Spleen (tissue), 7 donors: ENCODE results near the gene HEATR9.

Experiments
- POLR2A ChIP-seq, 3 donors: fragments of 450-650 bp; IDR thresholded peaks; one replicate each; pipeline ENCODE4 v1.5.1; 2017; ENCODE audit warnings: antibody characterized with exemption in 3 of 3, mild to moderate bottlenecking in 1 of 3
- POLR2AphosphoS5 ChIP-seq, 3 donors: sonication (generic); formaldehyde crosslinking; IDR thresholded peaks; one replicate each; pipeline ENCODE4 v1.5.1; 2017; ENCODE audit warnings: antibody characterized with exemption in 3 of 3
- TF ChIP-seq, protein P1 (sequence below), 11 experiments: fragments of 200-600 bp in 7 of 11; fragments of 450-650 bp in 4 of 11; sonication (generic) in 4 of 11; IDR thresholded peaks in 8 of 11; conservative IDR thresholded peaks in 3 of 11; 1 replicate in 7 of 11; 2 replicates in 4 of 11; pipeline versions ENCODE4 v1.4.0 to v1.8.0; 2016 to 2021; ENCODE audit warnings: antibody characterized with exemption in 11 of 11, inconsistent platforms in 4 of 11, mild to moderate bottlenecking in 1 of 11
- donor health status: DM: no; HTN: no; CAD: no; lungs with moderate emphysema.
- donor health status: DM: no; HTN: no; CAD: no.
- donor health status: DM: no; HTN: no; CAD: no.

DNA sequence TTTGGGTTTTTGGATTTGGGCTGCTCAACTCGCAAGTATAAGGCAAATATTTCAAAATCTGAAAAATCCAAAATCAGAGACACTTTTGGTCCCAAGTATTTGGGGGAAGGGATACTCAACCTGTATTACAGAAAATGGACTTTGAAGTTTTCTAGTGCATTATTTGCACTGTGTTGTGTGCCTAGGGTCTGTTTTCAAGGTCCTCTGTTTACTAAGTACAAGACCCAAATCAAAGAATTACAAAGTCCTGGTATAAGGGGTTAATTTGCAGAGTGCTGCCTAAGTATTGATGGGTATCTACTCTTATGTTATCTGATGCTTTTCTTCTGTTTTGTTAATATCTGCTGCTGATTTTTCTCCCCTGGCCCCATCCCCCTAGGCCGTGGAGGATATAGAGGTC is 25.0 kb downstream of the HEATR9 start:
- TF ChIP-seq, protein P1, sequence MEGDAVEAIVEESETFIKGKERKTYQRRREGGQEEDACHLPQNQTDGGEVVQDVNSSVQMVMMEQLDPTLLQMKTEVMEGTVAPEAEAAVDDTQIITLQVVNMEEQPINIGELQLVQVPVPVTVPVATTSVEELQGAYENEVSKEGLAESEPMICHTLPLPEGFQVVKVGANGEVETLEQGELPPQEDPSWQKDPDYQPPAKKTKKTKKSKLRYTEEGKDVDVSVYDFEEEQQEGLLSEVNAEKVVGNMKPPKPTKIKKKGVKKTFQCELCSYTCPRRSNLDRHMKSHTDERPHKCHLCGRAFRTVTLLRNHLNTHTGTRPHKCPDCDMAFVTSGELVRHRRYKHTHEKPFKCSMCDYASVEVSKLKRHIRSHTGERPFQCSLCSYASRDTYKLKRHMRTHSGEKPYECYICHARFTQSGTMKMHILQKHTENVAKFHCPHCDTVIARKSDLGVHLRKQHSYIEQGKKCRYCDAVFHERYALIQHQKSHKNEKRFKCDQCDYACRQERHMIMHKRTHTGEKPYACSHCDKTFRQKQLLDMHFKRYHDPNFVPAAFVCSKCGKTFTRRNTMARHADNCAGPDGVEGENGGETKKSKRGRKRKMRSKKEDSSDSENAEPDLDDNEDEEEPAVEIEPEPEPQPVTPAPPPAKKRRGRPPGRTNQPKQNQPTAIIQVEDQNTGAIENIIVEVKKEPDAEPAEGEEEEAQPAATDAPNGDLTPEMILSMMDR (IDR thresholded peaks at IDR 0.05 in 8 of 11, conservative IDR thresholded peaks at IDR 0.05 in 3 of 11) = no peak
- TF ChIP-seq POLR2A (IDR thresholded peaks at IDR 0.05) (no peak), POLR2AphosphoS5 (IDR thresholded peaks at IDR 0.05) (no peak)
